GM21367 (cell line): ENCODE results near the gene MACF1.
"Not testable (repeated sequence)": the region's sequence is repeated elsewhere in the genome, so short reads cannot be mapped to it uniquely, and the experiment has no call there.

Experiments used
- ATAC-seq: cut with Tn5 transposase; IDR thresholded peaks from one replicate; pipeline ENCODE4 v1.9.1; 2021; ENCODE audit not compliant: unreplicated experiment

Gene MACF1

DNA sequence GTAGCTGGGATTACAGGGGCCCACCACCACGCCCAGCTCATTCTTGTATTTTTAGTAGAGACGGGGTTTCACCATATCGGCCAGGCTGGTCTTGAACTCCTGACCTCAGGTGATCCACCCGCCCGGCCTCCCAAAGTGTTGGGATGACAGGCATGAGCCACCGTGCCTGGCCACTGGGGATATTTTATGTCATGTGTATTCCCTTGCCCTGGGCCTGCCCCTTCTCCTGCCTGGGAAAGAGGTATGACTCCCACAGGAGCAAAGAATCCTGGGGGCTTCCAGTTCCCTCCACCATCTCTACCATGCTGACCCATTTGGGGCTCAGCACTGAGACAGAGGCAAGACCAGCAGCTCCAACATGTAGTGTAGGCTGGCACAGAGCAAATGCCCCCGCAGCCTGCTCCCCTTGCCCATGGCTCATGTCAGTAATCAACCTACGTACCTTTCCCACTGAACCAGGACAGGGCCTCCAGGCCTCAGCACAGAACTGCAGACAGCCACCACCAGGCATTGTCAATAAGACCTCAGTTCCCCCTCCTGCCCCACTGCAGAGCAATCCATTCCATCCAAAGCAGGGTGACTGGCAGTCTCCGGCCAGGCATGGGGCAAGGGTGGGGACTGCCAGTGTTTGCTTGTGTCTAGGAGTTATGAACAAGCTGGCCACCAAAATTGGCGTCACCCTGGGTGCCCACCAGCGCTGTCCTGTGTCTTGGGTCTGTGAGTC, 322.1 kb downstream of the MACF1 start:
- no peak for ATAC-seq

DNA sequence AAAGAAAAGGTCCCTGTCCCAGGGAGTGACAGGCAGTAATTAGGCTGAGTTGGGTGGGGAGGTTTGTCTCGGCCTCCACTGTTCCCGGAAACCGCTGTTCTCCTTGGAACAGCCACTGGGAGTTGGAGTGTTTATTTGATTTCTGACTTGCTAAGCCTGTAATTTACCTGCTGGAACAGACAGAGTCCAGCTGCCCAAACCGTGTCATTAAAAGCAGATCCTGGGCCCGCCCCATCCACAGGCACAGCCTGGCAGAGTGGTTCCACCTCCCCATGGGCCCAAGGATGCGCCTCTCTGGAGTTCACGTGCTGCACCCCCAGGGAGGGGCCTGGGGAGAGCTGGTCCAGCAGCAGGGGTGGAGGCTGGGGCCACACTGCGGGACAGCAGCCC, 322.7 kb downstream of the MACF1 start:
- not testable (repeated sequence) for ATAC-seq

DNA sequence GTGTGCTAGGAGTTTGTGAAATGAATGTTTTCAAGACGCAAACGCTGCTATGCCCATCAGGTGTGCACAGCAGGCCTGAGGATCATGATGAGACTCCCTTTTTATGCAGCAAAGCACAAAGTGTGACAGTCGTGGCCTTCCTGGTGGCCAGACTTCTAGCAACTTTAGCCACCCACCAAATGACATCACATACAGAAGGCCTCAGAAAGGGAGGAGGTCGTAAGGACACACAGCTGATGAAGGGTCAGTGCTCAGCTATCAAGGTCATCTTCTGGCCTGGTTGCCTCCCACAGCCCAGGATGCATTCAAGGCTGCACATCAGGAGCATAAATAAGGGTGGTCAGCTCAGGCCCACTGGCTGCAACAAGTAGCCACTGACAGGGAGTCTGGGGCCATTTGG, 323.6 kb downstream of the MACF1 start:
- ATAC-seq: no peak

DNA sequence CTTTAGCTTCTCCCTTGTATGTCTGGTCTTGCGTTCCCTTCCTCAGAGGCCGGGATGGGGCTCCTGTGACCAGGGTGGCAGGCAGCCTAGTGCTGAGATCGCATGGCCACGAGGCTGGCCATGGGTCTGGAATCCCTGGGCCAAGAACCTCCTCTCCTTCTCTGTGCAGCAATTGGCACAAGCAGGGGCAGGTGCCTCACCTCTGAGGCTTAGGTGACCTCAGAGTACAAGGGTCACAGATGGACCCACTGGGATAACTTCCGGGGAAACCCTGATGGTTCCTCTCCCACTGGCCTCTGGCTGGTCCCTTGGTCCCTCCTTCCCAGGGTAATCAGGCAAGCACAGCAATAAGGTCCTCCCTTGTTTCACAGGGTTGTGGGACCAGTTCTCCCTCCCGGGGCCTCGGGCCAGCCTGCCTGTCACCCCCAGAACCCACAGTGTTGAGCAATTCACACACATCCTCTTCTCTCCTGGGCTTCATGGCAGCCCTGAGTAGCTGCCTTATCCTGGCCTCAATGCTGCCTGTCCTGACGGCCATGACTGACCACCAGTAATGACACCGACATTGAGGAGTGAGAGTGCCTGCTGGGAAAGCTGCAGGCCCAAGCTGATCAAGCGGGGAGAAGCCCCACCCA, 325.5 kb downstream of the MACF1 start:
- ATAC-seq: no peak

DNA sequence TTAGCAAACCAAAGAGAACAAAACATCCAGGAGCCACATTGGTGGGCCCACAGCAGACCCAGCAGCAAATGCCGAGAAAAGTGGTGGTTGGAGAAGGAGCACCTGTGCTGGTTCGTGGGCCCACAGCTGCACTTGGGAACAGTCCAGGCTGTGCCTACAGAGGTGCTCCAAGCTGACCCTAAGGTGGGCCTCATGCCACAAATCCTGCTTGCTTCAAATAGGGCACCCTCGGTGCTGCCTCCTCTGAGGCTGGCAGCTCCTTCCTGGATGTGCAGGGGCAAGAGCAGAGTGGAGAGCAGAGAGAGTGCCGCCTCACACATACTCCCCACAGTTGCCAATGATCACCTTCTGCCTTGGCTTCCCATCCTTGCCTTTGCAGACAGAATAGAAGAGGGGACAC, 327.0 kb downstream of the MACF1 start:
- ATAC-seq: no peak

DNA sequence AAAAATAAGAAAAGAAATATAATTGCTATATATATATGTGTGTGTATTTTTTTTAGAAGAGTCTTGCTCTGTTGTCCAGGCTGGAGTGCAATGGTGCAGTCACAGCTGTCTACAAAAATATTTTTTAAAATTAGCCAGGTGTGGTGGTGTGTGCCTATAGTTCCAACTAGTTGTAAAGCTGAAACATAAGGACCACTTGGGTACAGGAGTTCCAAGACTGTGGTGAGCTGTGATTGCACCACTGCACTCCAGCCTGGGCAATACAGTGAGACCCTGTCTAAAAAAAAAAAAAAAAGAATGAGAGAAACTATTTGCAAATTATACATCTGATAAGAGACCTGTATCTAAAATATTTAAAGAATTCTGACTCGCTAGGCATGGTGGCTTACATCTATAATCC, 328.9 kb downstream of the MACF1 start:
- no peak for ATAC-seq
